ENCODE results near the gene RABGEF1.

GRCh38 chr7:66847879-66848790 is 107.6 kb downstream of the RABGEF1 start:
- TF ChIP-seq BHLHE40 (IDR thresholded peaks at IDR 0.05; ENCODE audit: borderline replicate concordance) (no peak), SUZ12 (IDR thresholded peaks at IDR 0.05) (no peak), FOXM1 (IDR thresholded peaks at IDR 0.05; ENCODE audit: borderline replicate concordance) (no peak), FOXK2 (IDR thresholded peaks at IDR 0.05) (no peak), PKNOX1 (IDR thresholded peaks at IDR 0.05) (no peak), HDGF (IDR thresholded peaks at IDR 0.05; ENCODE audit: borderline replicate concordance) (no peak), ZNF384 (IDR thresholded peaks at IDR 0.05) (no peak), LEF1 (IDR thresholded peaks at IDR 0.05; ENCODE audit: borderline replicate concordance) (no peak), ELF4 (IDR thresholded peaks at IDR 0.05) (no peak), FOXA1 (IDR thresholded peaks at IDR 0.05) (no peak), TARDBP (IDR thresholded peaks at IDR 0.05) (no peak), L3MBTL2 (conservative IDR thresholded peaks at IDR 0.05) (no peak), SP1 (IDR thresholded peaks at IDR 0.05) (no peak), NFRKB (IDR thresholded peaks at IDR 0.05) (no peak)

All from HEK293T (cell line).